ENCODE data around the gene LRRC38. TPM values are rescaled to one million over a fixed set of nuclear protein-coding genes. Genes with fewer than 3 reads are reported as not detected.
"Not testable (repeated sequence)": the region's sequence is repeated elsewhere in the genome, so short reads cannot be mapped to it uniquely, and the experiment has no call there.

LRRC38 gene
- total RNA-seq, 2 donors from 2014 or later: not detected

GRCh38 chr1:13450204-13450603, 63.6 kb downstream of the LRRC38 start:
- DNase-seq (no peak), ATAC-seq (no peak)
- Histone ChIP-seq H3K9me3 (no peaks in the 10 kb centered on the region), H3K27me3 (no peaks in the 10 kb centered on the region), H3K4me1 (no peaks in the 10 kb centered on the region), H3K36me3 (replicated peaks in 1 of 2; ENCODE audit: insufficient read depth in 1 of 2, low read depth in 2 of 2) (no peaks in the 10 kb centered on the region), H3K27ac (no peak overlapping the region), H3K4me3 (no peak overlapping the region)
- WGBS, 2 donors: 48 to 61% methylated on average over 7 of the region's 7 CpGs
- intact Hi-C loops (cut with DNase I): no loop called here
- no peak for TF ChIP-seq CTCF (IDR thresholded peaks at IDR 0.05)
- no peak for TF ChIP-seq POLR2A (IDR thresholded peaks at IDR 0.05)

- H3K27ac ChIP-seq: no peak overlapping the region
- no peaks in the 10 kb centered on the region for H3K9me3 ChIP-seq
- no peak overlapping the region for H3K4me3 ChIP-seq
- intact Hi-C loops (cut with DNase I): no loop called here
- WGBS, 2 donors: 38 to 46% methylated on average over 10 of the region's 10 CpGs
- no peaks in the 10 kb centered on the region for H3K36me3 ChIP-seq (replicated peaks in 1 of 2; ENCODE audit: insufficient read depth in 1 of 2, low read depth in 2 of 2)
- TF ChIP-seq POLR2A (IDR thresholded peaks at IDR 0.05) (no peak), CTCF (IDR thresholded peaks at IDR 0.05) (no peak)
- no peaks in the 10 kb centered on the region for H3K27me3 ChIP-seq
- DNase-seq: no peak
- H3K4me1 ChIP-seq: no peaks in the 10 kb centered on the region
- no peak for ATAC-seq
These were observed 70.3 kb downstream of the LRRC38 start for GRCh38 chr1:13443335-13443979.

- DNase-seq; intact Hi-C loops (cut with DNase I); H3K27me3 ChIP-seq; ATAC-seq; H3K9me3 ChIP-seq; H3K27ac ChIP-seq; H3K36me3 ChIP-seq (replicated peaks in 1 of 2; ENCODE audit: insufficient read depth in 1 of 2, low read depth in 2 of 2); H3K4me1 ChIP-seq; H3K4me3 ChIP-seq: not testable (repeated sequence)
- WGBS, 2 donors: 91 to 92% methylated on average over 15 to 26 of the region's 49 CpGs
These were observed 74.6 kb downstream of the LRRC38 start for GRCh38 chr1:13439104-13439783.

GRCh38 chr1:13435458-13435857, 78.3 kb downstream of the LRRC38 start:
- TF ChIP-seq CTCF (IDR thresholded peaks at IDR 0.05): no peak
- no peak for TF ChIP-seq POLR2A (IDR thresholded peaks at IDR 0.05)
- no peak for ATAC-seq
- H3K4me3 ChIP-seq: no peak overlapping the region
- no peaks in the 10 kb centered on the region for H3K4me1 ChIP-seq
- DNase-seq: no peak
- intact Hi-C loops (cut with DNase I): no loop called here
- no peak overlapping the region for H3K27ac ChIP-seq
- H3K36me3 ChIP-seq (replicated peaks in 1 of 2; ENCODE audit: insufficient read depth in 1 of 2, low read depth in 2 of 2): no peaks in the 10 kb centered on the region
- no peaks in the 10 kb centered on the region for H3K27me3 ChIP-seq
- 31 to 35% methylated on average over 3 of the region's 3 CpGs for WGBS, 2 donors
- no peaks in the 10 kb centered on the region for H3K9me3 ChIP-seq

GRCh38 chr1:13433694-13434358, 80.0 kb downstream of the LRRC38 start:
- DNase-seq; ATAC-seq; H3K27ac ChIP-seq; intact Hi-C loops (cut with DNase I); H3K36me3 ChIP-seq (replicated peaks in 1 of 2; ENCODE audit: insufficient read depth in 1 of 2, low read depth in 2 of 2); H3K9me3 ChIP-seq; H3K4me3 ChIP-seq; H3K4me1 ChIP-seq; H3K27me3 ChIP-seq: not testable (repeated sequence)
- WGBS, 2 donors: 40 to 84% methylated on average over 1 to 27 of the region's 32 CpGs
